Measurements from ENCODE around the gene PIM1. TPM values are rescaled to one million over a fixed set of nuclear protein-coding genes. Genes with fewer than 3 reads are reported as not detected.

Gene PIM1
- total RNA-seq, 1 donor from 2014 or later = 28.3 TPM

DNA sequence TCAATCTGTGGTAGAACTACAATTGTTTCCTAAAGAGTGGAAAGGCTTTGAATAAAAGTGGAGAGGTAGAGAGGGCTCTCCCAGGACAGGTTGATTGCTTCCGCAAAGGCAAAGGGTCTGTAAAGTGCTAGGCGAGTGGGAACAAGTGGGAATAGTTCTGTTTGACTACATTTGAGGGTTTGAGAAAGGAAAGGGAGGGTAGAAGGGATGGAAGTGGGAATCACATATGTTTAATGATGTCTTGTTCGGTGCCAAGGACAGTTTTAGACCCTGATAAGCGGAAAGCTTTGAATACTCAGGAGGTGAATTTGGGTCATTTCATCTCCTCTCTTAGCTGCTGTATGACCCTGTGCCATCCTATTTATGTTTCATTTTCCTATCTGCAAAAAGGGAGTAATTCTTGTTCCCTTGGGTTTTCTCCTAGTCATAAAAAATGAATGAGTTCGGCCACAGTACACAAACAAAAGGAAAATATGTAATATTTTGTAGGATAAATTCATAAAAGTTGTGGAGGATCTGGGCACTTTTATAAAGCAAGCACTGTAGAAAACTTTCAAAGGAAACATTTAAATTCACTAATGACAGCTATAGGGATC, 1.7 kb upstream of the PIM1 start:
- ATAC-seq (ENCODE audit: poor library complexity) (no peak), DNase-seq (no peak)
- intact Hi-C loops (cut with DNase I) = no loop called here

DNA sequence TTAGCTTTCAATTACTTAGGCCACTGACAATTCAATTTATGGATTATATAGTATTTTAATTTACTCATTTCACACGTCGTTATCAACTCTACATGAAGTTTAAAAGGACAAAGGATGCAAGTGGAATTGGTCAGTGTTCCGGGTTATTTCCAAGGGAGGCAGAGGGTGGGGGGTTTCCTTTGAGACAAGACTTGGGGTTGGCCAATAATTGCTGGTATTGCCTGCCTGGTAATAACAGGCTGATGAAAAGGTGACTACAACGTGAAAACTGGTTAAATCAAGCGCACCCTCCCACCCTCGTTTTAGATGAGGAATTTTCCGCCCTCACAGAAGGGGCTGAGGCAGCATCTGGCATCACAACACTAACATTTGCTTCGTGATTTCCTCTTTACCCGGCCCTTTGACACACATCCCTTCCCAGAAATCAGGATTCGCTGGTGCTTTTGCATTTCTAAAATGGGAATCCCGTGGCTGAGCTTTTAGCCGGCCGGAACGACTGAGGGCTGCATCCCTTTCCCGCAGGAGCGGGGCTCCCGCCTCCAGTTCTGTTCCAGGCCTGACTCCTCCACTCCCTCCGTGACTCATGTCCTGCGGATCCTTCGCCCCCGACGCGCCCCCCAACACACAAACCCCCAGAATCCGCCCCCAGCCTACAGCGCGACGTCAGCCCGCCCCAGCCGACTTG, 999 bp upstream of the PIM1 start:
- no peak for DNase-seq
- ATAC-seq (ENCODE audit: poor library complexity) = peak; percentile 9
- intact Hi-C loops (cut with DNase I) = no loop called here

DNA sequence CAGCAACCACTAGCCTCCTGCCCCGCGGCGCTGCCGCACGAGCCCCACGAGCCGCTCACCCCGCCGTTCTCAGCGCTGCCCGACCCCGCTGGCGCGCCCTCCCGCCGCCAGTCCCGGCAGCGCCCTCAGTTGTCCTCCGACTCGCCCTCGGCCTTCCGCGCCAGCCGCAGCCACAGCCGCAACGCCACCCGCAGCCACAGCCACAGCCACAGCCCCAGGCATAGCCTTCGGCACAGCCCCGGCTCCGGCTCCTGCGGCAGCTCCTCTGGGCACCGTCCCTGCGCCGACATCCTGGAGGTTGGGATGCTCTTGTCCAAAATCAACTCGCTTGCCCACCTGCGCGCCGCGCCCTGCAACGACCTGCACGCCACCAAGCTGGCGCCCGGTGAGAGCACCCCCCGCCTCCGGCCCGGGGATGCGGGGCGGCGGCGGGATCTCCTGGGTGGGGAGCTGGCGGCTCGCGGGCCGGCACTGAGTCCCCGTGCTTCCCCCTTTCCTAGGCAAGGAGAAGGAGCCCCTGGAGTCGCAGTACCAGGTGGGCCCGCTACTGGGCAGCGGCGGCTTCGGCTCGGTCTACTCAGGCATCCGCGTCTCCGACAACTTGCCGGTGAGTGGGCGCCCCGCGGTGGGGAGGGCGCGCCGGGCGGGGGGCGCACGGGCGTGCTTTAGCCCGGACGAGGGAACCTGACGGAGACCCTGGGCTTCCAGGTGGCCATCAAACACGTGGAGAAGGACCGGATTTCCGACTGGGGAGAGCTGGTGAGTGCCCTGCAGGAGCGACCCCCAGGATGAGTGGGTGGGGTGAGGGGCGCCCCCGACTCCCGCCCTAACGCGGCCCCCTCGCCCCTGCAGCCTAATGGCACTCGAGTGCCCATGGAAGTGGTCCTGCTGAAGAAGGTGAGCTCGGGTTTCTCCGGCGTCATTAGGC, 585 bp downstream of the PIM1 start:
- ATAC-seq (ENCODE audit: poor library complexity) (peak; percentile 32), DNase-seq (no peak)
- intact Hi-C loops (cut with DNase I) = no loop called here

DNA sequence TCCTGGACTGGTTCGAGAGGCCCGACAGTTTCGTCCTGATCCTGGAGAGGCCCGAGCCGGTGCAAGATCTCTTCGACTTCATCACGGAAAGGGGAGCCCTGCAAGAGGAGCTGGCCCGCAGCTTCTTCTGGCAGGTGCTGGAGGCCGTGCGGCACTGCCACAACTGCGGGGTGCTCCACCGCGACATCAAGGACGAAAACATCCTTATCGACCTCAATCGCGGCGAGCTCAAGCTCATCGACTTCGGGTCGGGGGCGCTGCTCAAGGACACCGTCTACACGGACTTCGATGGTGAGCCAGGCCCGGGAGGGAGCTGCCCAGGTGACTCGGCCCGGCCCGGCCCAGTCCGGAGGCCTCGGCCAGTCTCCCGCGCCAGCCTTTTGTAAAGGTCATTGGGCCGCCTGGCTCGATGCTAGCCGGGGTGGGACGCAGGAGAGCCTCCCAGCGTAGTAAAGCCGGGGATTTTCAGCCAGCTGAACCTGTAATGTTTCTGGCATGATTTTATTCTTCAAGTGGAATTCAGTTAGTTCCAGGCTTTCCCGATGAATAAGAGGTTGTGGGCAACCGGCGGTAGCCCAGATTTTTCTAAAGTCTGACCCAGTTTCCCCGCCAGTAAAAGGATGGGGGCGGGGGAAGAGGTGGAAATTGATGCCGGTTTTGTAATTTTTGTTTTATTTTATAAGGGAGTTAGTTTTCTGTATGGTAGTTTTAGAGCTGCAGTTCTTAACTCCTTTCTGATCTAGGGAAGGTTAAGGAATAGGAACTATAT, 1.4 kb downstream of the PIM1 start:
- intact Hi-C loops (cut with DNase I) = no loop called here

DNA sequence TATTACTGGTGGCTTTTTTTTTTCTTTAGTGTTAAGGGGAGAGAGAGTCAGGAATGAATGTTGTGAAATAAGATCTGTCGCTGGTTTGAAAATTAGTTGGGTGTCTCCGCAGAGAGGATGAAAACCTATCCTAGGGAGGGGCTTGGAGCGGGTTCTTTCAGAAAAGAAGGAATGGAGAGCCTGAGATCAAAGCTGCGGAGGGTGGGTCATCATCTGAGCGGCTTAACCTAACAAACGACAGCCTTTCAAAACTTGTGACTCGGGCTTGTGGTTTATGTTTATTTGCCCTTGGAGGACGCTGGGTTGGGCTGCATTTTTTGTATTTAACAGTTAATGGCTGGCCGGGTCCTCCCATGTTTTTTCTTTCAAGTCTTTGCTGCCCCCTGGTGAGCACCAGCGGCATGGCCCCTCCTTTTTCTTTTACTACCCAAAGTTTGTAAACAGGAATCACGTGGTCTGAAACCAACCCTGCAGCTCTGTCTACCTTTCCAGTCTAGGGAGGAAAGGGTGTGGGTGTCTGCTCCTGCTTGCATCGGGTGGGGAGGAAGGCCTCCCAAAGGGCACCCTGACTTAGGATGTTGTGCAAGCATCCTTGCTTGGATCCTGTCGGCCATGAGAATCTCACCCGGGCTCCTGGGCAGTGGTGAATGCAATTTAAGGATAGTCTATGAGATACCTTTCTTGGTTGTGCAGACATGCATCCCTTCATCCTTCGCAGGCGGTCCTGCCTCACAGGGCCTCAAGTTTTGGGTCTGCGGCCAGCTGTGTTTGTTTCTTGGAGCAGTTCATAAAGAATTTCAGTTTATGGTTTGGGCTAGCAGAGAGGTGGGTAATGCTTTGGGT, 2.2 kb downstream of the PIM1 start:
- intact Hi-C loops (cut with DNase I) = no loop called here
- DNase-seq (peak; percentile 90), ATAC-seq (ENCODE audit: poor library complexity) (peak; percentile 34)

More for the DNA sequence above, 1.4 kb downstream of the PIM1 start:
- ATAC-seq (ENCODE audit: poor library complexity) (peak; percentile 26), DNase-seq (peak; percentile 67)

DNA sequence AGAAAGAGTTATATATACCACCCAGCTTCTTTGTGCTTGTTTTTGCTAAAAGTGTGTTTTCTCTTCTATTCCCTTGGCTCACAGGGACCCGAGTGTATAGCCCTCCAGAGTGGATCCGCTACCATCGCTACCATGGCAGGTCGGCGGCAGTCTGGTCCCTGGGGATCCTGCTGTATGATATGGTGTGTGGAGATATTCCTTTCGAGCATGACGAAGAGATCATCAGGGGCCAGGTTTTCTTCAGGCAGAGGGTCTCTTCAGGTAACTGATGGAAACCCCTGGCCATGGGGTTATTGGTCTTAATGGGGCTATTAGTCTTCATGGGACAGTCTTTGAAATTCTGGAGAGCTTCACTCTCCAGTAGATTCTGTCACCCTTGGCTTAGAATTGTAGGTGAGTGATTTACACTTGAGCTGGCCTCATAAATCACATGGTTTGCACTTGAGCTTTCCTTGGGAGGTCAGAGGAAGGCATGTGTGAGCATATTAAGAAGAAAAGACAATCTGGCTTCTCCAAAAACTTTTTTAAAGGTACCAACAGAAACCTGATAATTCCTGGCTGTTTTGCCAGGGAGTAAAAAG, 3.0 kb downstream of the PIM1 start:
- no peak for ATAC-seq (ENCODE audit: poor library complexity)
- intact Hi-C loops (cut with DNase I) = loop anchor here (1.0 kb wide), 1 partner anchor 122 kb away; no protein-coding TSS in a partner anchor
- no peak for DNase-seq

DNA sequence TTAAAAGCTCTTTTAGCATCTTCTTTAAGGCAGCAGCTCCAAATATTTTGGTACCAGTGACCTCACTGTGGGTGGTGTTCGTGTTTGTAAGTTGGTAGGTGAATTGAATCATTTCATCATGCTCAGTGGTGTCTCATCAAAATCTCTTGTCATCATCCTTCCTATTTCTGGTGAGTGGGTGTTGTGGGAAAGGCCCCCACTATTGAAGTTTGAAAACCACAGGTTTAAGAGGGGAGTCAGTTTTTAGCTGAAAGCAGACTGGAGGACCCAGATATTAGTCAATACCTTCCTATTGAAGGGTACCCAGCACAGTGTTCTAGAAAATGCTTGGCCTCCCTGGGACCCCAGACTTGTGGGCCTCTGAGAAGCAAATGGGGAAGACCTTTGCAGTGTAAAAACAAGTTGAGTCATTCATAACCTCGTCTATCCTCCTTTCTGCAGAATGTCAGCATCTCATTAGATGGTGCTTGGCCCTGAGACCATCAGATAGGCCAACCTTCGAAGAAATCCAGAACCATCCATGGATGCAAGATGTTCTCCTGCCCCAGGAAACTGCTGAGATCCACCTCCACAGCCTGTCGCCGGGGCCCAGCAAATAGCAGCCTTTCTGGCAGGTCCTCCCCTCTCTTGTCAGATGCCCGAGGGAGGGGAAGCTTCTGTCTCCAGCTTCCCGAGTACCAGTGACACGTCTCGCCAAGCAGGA, 3.7 kb downstream of the PIM1 start:
- intact Hi-C loops (cut with DNase I) = loop anchor here (1.0 kb wide), 1 partner anchor 122 kb away; no protein-coding TSS in a partner anchor
- ATAC-seq (ENCODE audit: poor library complexity) (no peak), DNase-seq (no peak)

DNA sequence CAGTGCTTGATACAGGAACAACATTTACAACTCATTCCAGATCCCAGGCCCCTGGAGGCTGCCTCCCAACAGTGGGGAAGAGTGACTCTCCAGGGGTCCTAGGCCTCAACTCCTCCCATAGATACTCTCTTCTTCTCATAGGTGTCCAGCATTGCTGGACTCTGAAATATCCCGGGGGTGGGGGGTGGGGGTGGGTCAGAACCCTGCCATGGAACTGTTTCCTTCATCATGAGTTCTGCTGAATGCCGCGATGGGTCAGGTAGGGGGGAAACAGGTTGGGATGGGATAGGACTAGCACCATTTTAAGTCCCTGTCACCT, 4.2 kb downstream of the PIM1 start:
- intact Hi-C loops (cut with DNase I) = no loop called here
- no peak for DNase-seq
- no peak for ATAC-seq (ENCODE audit: poor library complexity)

DNA sequence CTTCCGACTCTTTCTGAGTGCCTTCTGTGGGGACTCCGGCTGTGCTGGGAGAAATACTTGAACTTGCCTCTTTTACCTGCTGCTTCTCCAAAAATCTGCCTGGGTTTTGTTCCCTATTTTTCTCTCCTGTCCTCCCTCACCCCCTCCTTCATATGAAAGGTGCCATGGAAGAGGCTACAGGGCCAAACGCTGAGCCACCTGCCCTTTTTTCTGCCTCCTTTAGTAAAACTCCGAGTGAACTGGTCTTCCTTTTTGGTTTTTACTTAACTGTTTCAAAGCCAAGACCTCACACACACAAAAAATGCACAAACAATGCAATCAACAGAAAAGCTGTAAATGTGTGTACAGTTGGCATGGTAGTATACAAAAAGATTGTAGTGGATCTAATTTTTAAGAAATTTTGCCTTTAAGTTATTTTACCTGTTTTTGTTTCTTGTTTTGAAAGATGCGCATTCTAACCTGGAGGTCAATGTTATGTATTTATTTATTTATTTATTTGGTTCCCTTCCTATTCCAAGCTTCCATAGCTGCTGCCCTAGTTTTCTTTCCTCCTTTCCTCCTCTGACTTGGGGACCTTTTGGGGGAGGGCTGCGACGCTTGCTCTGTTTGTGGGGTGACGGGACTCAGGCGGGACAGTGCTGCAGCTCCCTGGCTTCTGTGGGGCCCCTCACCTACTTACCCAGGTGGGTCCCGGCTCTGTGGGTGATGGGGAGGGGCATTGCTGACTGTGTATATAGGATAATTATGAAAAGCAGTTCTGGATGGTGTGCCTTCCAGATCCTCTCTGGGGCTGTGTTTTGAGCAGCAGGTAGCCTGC, 4.8 kb downstream of the PIM1 start:
- no peak for ATAC-seq (ENCODE audit: poor library complexity)
- intact Hi-C loops (cut with DNase I) = no loop called here

DNA sequence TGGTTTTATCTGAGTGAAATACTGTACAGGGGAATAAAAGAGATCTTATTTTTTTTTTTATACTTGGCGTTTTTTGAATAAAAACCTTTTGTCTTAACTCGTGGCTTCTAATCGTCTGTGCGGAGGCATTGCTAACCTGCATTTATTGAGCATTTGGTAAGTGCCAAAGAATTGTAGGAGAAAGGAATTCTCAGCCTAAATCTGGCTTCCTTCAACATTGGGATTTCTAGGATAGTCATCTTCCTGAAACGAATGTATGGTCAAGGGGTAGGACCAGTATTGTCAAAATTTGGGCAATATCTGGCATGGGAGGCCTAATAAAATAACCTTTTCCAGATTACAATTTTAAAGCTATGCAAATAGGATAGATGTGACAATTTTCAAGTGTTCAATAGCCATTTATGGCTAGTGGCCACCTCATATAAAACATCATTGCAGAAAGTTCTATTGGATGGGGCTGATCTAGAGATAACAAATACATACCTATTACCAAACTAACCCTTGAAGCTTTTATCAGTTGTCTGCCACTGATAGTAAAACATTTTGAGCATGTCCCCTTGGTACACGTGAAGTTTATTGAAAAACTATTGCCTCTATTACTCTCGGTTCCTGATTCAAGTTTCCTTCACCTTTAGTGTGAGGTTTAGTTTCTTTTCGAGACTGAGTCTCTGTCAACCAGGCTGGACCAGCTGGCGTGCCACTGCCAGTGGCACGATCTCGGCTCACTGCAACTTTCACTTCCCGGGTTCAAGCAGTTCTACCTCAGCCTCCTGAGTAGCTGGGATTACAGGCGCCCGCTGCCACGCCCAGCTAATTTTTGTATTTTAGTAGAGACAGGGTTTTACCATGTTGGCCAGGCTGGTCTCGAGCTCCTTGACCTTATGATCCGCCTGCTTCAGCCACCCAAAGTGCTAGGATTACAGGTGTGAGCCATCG, 5.6 kb downstream of the PIM1 start:
- intact Hi-C loops (cut with DNase I) = no loop called here
- ATAC-seq (ENCODE audit: poor library complexity) (no peak), DNase-seq (no peak)

More for the DNA sequence above, 4.8 kb downstream of the PIM1 start:
- no peak for DNase-seq

DNA sequence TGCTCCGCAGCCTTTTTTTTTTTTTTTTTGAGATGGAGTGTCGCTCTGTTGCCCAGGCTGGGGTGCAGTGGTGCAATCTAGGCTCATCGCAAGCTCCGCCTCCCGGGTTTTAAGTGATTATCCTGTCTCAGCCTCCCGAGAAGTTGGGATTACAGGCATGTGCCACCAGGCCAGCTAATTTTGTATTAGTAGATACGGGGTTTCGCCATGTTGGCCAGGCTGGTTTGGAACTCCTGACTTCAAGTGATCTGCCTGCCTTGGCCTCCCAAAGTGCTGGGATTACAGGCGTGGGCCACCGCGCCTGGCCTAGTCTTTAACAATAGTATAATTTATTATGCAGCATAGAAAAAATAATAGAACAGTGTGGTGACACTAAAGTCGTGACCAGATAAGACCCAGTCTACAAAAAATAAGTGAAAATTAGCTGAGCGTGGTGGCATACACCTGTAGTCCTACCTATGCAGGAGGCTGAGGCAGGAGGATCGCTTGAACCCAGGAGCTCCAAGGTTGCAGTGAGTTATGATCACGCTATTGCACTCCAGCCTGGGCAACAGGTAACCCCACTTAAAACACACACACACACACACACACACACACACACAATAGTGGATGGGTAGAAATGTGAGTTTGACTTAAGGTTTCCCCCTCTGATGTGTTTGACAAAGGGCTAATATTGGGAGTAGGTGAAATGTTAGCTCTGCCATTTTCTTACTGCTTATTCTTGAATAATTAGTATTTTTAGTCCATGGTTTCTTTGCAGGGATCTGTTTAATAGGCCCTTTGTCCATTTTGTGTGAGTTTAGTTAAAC, 6.5 kb downstream of the PIM1 start:
- intact Hi-C loops (cut with DNase I) = no loop called here
- DNase-seq (no peak), ATAC-seq (ENCODE audit: poor library complexity) (no peak)

DNA sequence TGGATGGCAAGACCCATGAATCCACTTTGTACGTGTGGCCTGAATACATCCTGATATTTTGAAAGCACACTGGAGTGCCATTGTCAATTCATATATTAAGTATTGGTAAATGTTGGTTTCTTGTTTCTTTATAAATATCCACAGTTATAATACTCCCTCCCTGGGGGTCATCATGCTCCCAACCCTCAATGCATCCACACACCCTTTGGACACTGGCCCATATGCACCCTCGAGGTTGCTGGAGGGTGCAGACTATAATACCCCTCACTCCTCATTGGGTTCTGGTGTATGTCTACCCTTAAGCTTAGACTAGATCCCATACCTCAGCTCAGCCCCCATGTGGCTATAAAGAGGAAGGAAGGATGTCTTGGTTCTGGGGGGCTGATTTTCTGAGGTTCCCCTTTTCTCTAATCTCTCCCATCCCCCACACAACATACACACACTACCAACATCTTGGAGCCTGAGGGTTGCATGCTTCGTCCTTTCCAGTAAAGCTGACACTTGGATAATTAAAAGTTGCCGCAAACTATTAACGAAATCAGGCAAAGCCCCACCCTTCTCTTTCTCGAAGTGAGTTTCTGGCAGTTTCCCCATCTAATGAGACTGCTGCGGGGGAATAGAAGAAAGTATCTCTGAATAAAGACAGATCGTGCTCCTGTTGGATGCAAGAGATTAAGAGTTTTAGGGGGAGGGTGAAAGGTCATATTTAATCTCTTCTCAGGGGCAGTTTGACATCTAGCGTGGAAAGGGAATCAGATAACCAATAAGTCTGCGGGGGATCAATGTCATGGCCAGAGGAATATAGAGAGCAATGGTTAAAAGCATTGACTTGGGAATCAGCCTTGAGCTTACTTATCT, 7.4 kb downstream of the PIM1 start:
- ATAC-seq (ENCODE audit: poor library complexity) (no peak), DNase-seq (no peak)
- intact Hi-C loops (cut with DNase I) = no loop called here

DNA sequence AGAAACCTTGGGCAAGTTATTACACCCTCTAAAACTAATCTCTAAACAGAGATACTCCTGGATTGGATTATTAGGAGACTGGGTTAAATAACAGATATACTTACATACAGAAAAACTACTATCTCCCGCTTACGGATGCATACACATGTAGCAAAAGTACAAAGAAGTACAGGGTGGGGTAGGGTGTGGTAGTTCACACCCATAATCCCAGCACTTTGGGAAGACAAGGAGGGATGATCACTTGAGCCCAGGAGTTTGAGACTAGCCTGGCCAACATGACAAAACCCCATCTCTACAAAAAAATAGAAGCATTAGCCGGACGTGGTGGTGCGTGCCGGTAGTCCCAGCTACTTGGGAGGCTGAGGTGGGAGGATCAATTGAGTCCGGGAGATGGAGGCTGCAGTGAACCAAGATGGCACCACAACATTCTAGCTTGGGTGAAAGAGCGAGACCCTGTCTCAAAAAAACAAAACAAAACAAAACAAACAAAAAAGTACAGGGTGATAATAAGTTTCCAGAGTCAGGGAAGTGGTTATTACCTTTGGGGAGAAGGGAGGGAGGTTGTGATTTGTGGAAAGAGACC, 8.1 kb downstream of the PIM1 start:
- no peak for DNase-seq
- intact Hi-C loops (cut with DNase I) = no loop called here
- ATAC-seq (ENCODE audit: poor library complexity) = no peak
